WI38 (cell line): ENCODE data around the gene PDIA4.

ENCODE experiments used
- H3K4me3 ChIP-seq: 2 replicates; pipeline ENCODE4 v1.5.1; 2011; ENCODE audit warnings: low read depth, mild to moderate bottlenecking, control low read depth, low read length
- TF ChIP-seq, protein P1 (sequence below): IDR thresholded peaks from 2 replicates; pipeline ENCODE4 v1.5.1; 2012; ENCODE audit warnings: low read depth, mild to moderate bottlenecking, control low read depth, low read length

The PDIA4 gene

DNA sequence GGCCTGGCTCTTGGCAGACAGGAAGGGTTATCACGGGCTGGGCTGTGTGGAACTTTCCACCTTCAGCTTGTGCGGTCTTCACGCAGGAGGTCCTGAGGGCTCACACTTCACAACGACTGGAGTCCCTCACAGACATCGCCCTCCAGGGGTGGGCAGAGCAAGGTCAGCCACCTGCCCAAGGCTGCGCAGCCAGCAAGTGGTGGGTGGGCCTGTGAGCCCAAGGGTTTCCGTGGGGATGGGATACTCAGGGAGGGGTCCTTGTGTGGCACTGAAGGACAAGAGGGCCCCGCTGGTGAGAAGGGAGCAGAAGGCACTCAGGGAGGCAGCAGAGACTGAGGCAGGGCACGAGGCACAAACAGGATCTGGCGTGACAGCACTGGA is 22.0 kb downstream of the PDIA4 start:
- H3K4me3 ChIP-seq, result no peak overlapping the region
- TF ChIP-seq, protein P1, sequence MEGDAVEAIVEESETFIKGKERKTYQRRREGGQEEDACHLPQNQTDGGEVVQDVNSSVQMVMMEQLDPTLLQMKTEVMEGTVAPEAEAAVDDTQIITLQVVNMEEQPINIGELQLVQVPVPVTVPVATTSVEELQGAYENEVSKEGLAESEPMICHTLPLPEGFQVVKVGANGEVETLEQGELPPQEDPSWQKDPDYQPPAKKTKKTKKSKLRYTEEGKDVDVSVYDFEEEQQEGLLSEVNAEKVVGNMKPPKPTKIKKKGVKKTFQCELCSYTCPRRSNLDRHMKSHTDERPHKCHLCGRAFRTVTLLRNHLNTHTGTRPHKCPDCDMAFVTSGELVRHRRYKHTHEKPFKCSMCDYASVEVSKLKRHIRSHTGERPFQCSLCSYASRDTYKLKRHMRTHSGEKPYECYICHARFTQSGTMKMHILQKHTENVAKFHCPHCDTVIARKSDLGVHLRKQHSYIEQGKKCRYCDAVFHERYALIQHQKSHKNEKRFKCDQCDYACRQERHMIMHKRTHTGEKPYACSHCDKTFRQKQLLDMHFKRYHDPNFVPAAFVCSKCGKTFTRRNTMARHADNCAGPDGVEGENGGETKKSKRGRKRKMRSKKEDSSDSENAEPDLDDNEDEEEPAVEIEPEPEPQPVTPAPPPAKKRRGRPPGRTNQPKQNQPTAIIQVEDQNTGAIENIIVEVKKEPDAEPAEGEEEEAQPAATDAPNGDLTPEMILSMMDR, result no peak

DNA sequence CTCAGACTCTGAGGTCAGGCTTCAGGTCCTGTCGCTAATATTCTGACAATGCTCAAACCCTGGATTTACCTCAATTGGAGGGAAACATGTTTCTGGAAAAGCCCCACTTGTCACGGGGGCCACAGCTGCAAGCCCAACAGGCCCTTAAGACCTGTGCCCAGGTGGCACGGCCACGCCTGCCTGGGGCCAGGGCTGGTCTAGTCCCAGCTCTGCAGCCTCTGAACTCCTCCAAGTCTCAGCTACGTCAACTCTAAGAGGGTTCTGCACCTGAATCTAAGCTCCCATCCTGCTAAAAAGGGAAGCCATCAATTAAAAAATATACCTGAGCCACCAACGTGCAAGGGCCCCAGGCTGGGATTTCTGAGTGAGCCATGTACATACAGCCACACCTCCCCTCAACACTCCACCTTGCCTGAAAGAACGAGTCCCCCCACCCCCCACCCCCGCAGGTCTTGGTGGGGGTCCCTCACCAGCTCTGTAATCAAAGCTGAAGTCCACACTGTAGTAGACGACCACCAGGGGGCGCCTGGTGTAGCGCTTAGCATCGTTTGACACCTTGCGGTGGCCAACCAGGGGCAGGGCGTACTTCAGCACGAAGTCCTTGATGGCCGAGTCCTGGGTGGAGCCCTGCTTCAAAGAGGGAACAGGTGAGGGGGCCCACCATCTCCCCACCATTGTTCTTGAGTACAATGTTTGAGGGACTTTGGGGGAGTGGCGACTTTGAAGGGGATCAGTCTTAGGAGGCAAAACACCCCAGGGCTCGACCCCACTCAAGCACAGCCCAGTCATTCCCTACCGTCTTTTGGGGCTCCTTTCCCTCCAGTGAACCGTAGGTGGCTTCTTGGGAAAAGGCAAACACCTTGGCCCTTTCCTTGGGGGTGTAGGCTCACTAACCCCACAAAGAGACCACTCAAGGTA is 22.6 kb downstream of the PDIA4 start:
- TF ChIP-seq, protein P1, result peak; percentile 72

GRCh38 chr7:149004405-149005370 is 23.6 kb downstream of the PDIA4 start:
- H3K4me3 ChIP-seq, result no peak overlapping the region
- TF ChIP-seq, protein P1, result no peak

More for the DNA sequence above, 22.6 kb downstream of the PDIA4 start:
- H3K4me3 ChIP-seq, result no peak overlapping the region

DNA sequence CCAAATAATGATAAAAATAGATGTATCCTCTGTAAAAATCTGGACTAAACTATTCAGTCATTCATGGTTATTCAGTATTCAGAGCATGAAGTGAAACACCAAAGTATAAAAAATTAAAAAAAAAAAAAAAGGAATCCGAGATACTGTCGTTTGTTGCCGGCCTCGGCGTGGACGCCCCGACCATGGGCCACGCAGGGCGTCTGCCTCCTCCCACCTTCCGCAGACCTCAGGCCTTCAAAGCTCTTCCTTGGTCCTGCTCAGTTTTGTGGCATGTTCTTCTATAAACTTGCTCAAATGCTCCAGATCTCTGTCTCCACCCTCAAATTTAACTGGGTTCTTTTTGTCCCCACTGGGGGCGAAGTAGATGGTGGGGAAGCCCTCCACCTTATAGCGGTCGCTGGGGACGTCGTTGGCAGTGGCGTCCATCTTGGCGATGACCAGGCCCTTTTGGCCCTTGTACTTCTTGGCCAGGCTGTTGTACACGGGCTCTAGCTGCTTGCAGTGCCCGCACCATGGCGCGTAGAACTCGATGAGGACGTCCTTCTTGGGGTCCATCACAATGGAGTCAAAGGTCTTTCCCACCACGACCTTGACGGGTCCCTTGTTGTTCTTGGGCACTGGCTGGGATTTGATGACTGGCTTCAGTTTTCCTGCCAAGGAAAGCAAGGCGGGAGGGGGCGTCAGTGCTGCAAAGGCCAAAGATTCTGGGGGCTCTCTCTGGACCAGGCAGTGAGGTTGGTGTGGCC is 24.6 kb downstream of the PDIA4 start:
- no peak overlapping the region for H3K4me3 ChIP-seq
- TF ChIP-seq, protein P1, result no peak

DNA sequence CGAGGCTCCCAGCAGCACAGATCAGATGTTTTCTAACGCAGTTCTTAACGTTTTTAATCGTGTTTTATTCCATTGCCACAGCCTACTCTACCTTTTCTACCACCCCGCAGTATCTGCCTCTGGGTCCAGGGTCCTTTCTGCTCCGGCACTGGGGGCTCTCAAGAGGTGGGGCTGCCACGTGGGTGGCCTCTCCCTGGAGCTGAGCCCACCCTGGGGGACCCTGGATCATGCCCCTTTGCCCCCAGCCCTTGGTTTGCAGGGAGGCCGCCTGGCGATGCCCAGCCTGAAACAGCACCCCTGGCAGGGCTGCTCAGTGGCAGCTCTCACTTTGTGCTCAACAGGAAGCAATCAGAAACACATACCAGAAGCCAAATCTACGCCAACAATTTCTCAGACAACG is 25.3 kb downstream of the PDIA4 start:
- TF ChIP-seq, protein P1, result no peak
- H3K4me3 ChIP-seq, result no peak overlapping the region

DNA sequence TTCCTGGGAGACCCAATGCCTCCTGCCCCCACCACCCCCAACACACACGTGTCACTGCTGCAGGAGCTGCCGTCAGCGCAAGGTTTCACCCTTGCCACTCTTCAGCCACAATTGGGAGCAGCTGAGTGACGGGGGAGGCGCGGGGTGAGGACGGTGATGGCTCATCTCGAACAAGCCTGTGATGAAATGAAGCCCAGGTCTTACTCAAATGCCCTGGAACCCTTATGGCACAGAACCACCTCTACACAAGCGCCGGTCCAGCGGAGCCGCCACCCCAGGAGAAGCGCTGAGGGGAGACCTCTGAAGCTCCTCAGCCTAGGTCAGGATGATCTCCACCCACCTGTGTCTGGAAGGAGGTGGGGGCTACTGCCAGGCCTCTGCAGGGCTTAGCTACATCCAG is 25.7 kb downstream of the PDIA4 start:
- TF ChIP-seq, protein P1, result no peak
- H3K4me3 ChIP-seq, result no peak overlapping the region
